OCI-LY7 (cell line): ENCODE results near the gene SGO2.

Source experiments
- EZH2phosphoT487 ChIP-seq: fragments of 200-600 bp; sonication (generic); IDR thresholded peaks from 2 replicates; pipeline ENCODE4 v1.6.1; 2018; ENCODE audit warnings: low read depth, borderline replicate concordance, mild to moderate bottlenecking, mixed run types, antibody characterized with exemption, low read length, moderate library complexity, mixed read lengths
- TF ChIP-seq, protein P1 (sequence below): fragments of 200-600 bp; sonication (generic); conservative IDR thresholded peaks from 2 replicates; pipeline ENCODE4 v1.5.1; 2014; ENCODE audit warnings: mild to moderate bottlenecking, antibody characterized with exemption, low read length, moderate library complexity, mixed read lengths

DNA sequence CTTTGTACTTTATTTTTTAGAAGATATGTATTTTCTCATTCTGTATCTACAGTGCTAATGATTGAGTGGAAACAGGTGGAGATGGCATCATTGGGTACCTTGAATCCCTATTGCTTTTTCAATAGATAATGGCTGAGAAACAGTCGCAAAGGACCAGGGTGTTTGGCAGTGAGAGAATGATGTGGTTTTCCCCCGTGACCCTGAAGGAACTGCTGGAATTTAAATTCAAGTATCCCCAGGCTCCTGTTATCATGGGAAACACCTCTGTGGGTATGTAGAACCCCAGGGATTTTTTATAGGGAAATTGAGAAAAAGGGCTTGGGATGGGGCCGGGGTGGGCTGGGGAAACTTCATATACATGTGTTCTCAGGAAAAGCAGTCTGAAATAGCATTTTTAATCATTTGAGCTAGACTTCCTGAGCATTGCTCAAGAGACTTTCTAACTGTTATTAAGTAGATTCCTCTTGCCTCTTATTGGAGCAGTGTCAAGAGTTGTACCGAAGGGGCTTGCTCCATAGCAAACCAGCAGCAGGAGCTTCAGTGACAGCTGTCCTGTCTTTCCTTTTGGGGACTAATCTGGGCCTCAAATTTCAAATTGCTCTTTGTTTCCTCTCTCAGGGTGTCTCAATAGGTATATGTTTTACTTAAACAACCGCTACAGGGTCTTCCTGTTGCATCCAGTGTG, 78.7 kb downstream of the SGO2 start:
- TF ChIP-seq, protein P1, sequence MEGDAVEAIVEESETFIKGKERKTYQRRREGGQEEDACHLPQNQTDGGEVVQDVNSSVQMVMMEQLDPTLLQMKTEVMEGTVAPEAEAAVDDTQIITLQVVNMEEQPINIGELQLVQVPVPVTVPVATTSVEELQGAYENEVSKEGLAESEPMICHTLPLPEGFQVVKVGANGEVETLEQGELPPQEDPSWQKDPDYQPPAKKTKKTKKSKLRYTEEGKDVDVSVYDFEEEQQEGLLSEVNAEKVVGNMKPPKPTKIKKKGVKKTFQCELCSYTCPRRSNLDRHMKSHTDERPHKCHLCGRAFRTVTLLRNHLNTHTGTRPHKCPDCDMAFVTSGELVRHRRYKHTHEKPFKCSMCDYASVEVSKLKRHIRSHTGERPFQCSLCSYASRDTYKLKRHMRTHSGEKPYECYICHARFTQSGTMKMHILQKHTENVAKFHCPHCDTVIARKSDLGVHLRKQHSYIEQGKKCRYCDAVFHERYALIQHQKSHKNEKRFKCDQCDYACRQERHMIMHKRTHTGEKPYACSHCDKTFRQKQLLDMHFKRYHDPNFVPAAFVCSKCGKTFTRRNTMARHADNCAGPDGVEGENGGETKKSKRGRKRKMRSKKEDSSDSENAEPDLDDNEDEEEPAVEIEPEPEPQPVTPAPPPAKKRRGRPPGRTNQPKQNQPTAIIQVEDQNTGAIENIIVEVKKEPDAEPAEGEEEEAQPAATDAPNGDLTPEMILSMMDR = no peak
- no peak for TF ChIP-seq EZH2phosphoT487
